Panc1 (cell line): Measurements from ENCODE around the gene KMT2C. TPM values are rescaled to one million over a fixed set of nuclear protein-coding genes. Genes with fewer than 3 reads are reported as not detected.

Source experiments
- ATAC-seq: fragments of 200-7000 bp; cut with Tn5 transposase; 2 replicates; pipeline ENCODE4 v1.9.1; 2020; ENCODE audit warnings: mild to moderate bottlenecking, moderate library complexity
- BruUV-seq: library from RNA; stranded (reverse); fragments of 400-500 nt; replicated peaks from 2 replicates; lab custom pipeline; 2021; lab: Mats Ljungman, UMichigan
- CTCF ChIA-PET: fragments of 300-600 bp; sonication (Branson Sonifier 250); formaldehyde crosslinking; loops from one replicate; lab custom pipeline; 2022; ENCODE audit warnings: antibody characterized with exemption; lab: Charles Lee
- POLR2A ChIA-PET: fragments of 300-600 bp; sonication (Branson Sonifier 250); formaldehyde crosslinking; loops from one replicate; lab custom pipeline; 2022; ENCODE audit warnings: antibody characterized with exemption; lab: Charles Lee
- DNase-seq: peaks from one replicate; pipeline ENCODE4 v3.0.0-alpha.2; 2010; ENCODE audit warnings: low read depth, low spot score
- H3K27ac ChIP-seq: 2 replicates; pipeline ENCODE4 v1.5.1; 2011; ENCODE audit warnings: mild to moderate bottlenecking, low read length, inconsistent platforms
- H3K27me3 ChIP-seq: fragments of 200-500 bp; sonication (Bioruptor generic); 2 replicates; pipeline ENCODE4 v1.6.0; 2014; ENCODE audit warnings: low read length, inconsistent platforms; ENCODE audit not compliant: control insufficient read depth, insufficient read depth
- H3K36me3 ChIP-seq: fragments of 200-500 bp; sonication (Bioruptor generic); 2 replicates; pipeline ENCODE4 v1.5.1; 2014; ENCODE audit warnings: inconsistent platforms, mild to moderate bottlenecking, low read length, moderate library complexity; ENCODE audit not compliant: control insufficient read depth, insufficient read depth
- H3K4me1 ChIP-seq: 2 replicates; pipeline ENCODE4 v1.5.1; 2011; ENCODE audit warnings: inconsistent platforms, mild to moderate bottlenecking, low read length, moderate library complexity; ENCODE audit not compliant: control insufficient read depth, insufficient read depth
- H3K4me3 ChIP-seq, 2 experiments: 2 replicates each; pipeline ENCODE4 v1.5.1; 2011 to 2012; ENCODE audit warnings: low read depth in 2 of 2, low read length in 2 of 2, mild to moderate bottlenecking in 2 of 2, inconsistent platforms in 1 of 2, moderate library complexity in 1 of 2
- H3K9me3 ChIP-seq: fragments of 200-500 bp; sonication (Bioruptor generic); 2 replicates; pipeline ENCODE4 v1.5.1; 2014; ENCODE audit warnings: low read depth, mild to moderate bottlenecking, inconsistent platforms, low read length, moderate library complexity; ENCODE audit not compliant: control insufficient read depth, insufficient read depth
- POLR2AphosphoS5 ChIP-seq: IDR thresholded peaks from 2 replicates; pipeline ENCODE4 v1.6.1; 2012; ENCODE audit warnings: mild to moderate bottlenecking, low read depth, low read length, moderate library complexity
- SIN3A ChIP-seq: IDR thresholded peaks from 2 replicates; pipeline ENCODE4 v1.6.1; 2012; ENCODE audit warnings: low read depth, mild to moderate bottlenecking, low read length, moderate library complexity, borderline replicate concordance; ENCODE audit not compliant: insufficient read depth
- TCF7L2 ChIP-seq: IDR thresholded peaks from 2 replicates; pipeline ENCODE4 v1.6.1; 2011; ENCODE audit warnings: mild to moderate bottlenecking, low read depth, low read length, inconsistent platforms
- in situ Hi-C: cut with HindIII; loops from 2 replicates; pipeline ENCODE4 v1.10.0; 2016; ENCODE audit warnings: low sequenced_read_pairs, low pct_unique_long_range_greater_than_20kb
- intact Hi-C: fragments of 100-400 bp; cut with micrococcal nuclease; formaldehyde crosslinking; loops from one replicate; pipeline ENCODE4 v1.10.0; 2022; ENCODE audit not compliant: unreplicated experiment
- total RNA-seq: library from RNA; stranded (reverse); gene quantifications from one replicate; pipeline ENCODE4 v1.2.1, GENCODE V29; 2021; ENCODE audit not compliant: unreplicated experiment
- TF ChIP-seq, protein P1 (sequence below), 2 experiments: IDR thresholded peaks; 2 replicates each; pipeline ENCODE4 v1.6.1; 2011 to 2012; ENCODE audit warnings: low read depth in 2 of 2, control low read depth in 1 of 2, low read length in 1 of 2, mild to moderate bottlenecking in 1 of 2, moderate library complexity in 1 of 2; ENCODE audit not compliant: insufficient read depth in 1 of 2
- TF ChIP-seq, protein P2 (sequence below): fragments of 450-650 bp; IDR thresholded peaks from 2 replicates; pipeline ENCODE4 v1.5.1; 2017; ENCODE audit warnings: mild to moderate bottlenecking

The KMT2C gene
- total RNA-seq, 1 experiment from 2014 or later = 42.5 TPM

DNA sequence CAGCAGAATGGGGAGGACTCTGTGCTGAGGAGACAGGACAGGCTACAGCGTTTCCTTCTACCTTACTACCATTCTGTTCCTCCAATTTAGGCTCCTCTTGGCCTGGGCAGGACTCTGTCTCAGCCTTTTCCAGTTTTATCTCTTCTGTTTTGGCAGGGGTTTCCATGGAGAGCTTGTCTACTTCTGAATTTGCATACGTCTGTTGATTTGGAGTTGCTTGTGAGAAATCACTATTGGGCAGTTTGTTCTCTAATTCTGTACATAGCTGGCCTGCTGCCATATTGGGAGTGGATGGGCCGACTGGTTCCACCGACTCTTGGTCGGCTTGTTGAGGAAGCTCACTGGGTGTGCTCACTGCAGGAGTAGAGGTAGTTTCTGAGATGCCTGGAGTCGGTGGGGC lies 273.5 kb downstream of the KMT2C start:
- BruUV-seq = no TSS peak
- in situ Hi-C loops = no loop called here

DNA sequence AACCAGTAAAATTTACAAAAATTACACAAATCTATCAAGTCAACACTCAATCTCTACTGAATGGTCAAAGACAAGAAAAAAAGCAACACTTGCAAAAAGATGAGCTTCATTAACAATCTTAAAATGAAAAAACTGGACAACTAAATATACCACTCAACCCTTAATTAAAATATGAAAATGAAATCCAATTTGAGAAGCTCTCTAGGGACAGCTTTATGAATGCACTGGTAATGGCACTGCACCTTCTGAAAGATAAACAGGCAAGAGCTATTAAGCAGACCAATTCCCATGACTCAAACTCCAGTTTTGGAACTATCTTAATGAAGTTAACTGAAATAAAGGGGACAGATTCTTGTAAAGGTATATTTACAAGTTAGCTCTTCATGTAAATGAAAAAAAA lies 274.6 kb downstream of the KMT2C start:
- Histone ChIP-seq H3K27ac (no peak overlapping the region), H3K9me3 (no peaks in the 10 kb centered on the region), H3K4me1 (no peaks in the 10 kb centered on the region), H3K36me3 (peaks cover 23% of the 10 kb centered on the region), H3K27me3 (no peaks in the 10 kb centered on the region), H3K4me3 (no peak overlapping the region)
- CTCF ChIA-PET = interaction anchor here (0.5 kb wide), 1 partner anchor 85 kb away, joined by 4 read pairs; no protein-coding TSS in a partner anchor
- intact Hi-C loops = no loop called here
- in situ Hi-C loops = no loop called here
- DNase-seq (no peak), ATAC-seq (no peak)
- POLR2A ChIA-PET = no interaction called here
- no TSS peak for BruUV-seq
- TF ChIP-seq SIN3A (no peak), POLR2AphosphoS5 (no peak), TCF7L2 (no peak)
- TF ChIP-seq, protein P1, sequence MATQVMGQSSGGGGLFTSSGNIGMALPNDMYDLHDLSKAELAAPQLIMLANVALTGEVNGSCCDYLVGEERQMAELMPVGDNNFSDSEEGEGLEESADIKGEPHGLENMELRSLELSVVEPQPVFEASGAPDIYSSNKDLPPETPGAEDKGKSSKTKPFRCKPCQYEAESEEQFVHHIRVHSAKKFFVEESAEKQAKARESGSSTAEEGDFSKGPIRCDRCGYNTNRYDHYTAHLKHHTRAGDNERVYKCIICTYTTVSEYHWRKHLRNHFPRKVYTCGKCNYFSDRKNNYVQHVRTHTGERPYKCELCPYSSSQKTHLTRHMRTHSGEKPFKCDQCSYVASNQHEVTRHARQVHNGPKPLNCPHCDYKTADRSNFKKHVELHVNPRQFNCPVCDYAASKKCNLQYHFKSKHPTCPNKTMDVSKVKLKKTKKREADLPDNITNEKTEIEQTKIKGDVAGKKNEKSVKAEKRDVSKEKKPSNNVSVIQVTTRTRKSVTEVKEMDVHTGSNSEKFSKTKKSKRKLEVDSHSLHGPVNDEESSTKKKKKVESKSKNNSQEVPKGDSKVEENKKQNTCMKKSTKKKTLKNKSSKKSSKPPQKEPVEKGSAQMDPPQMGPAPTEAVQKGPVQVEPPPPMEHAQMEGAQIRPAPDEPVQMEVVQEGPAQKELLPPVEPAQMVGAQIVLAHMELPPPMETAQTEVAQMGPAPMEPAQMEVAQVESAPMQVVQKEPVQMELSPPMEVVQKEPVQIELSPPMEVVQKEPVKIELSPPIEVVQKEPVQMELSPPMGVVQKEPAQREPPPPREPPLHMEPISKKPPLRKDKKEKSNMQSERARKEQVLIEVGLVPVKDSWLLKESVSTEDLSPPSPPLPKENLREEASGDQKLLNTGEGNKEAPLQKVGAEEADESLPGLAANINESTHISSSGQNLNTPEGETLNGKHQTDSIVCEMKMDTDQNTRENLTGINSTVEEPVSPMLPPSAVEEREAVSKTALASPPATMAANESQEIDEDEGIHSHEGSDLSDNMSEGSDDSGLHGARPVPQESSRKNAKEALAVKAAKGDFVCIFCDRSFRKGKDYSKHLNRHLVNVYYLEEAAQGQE (IDR thresholded peaks at IDR 0.05; ENCODE audit: insufficient read depth in 1 of 2, low read depth in 2 of 2, low read length in 1 of 2) = no peak
- TF ChIP-seq, protein P2, sequence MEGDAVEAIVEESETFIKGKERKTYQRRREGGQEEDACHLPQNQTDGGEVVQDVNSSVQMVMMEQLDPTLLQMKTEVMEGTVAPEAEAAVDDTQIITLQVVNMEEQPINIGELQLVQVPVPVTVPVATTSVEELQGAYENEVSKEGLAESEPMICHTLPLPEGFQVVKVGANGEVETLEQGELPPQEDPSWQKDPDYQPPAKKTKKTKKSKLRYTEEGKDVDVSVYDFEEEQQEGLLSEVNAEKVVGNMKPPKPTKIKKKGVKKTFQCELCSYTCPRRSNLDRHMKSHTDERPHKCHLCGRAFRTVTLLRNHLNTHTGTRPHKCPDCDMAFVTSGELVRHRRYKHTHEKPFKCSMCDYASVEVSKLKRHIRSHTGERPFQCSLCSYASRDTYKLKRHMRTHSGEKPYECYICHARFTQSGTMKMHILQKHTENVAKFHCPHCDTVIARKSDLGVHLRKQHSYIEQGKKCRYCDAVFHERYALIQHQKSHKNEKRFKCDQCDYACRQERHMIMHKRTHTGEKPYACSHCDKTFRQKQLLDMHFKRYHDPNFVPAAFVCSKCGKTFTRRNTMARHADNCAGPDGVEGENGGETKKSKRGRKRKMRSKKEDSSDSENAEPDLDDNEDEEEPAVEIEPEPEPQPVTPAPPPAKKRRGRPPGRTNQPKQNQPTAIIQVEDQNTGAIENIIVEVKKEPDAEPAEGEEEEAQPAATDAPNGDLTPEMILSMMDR = no peak

More for the DNA sequence above, 273.5 kb downstream of the KMT2C start:
- ChIA-PET CTCF (no interaction called here), POLR2A (no interaction called here)
- intact Hi-C loops = no loop called here
- Histone ChIP-seq H3K4me1 (no peaks in the 10 kb centered on the region), H3K36me3 (peaks cover 25% of the 10 kb centered on the region), H3K27ac (no peak overlapping the region), H3K9me3 (no peaks in the 10 kb centered on the region), H3K27me3 (no peaks in the 10 kb centered on the region), H3K4me3 (no peak overlapping the region)
- TF ChIP-seq, protein P1 (IDR thresholded peaks at IDR 0.05; ENCODE audit: insufficient read depth in 1 of 2, low read depth in 2 of 2, low read length in 1 of 2) = no peak
- TF ChIP-seq SIN3A (no peak), TCF7L2 (no peak), POLR2AphosphoS5 (no peak)
- TF ChIP-seq, protein P2 = no peak
- DNase-seq (no peak), ATAC-seq (no peak)
